Left hindlimb (tissue), 1 donor: Measurements from ENCODE around the gene SECISBP2L.
A peak's percentile ranks its signal among the peaks of the same experiment; 100 is the strongest.

Experiments used
- DNase-seq: peaks from one replicate; pipeline ENCODE4 v3.0.0-alpha.2; 2018

The SECISBP2L gene

GRCh38 chr15:48963524-48964113 lies 82.6 kb downstream of the SECISBP2L start, which contains the start of gene SHC4:
SHC4 (minus strand) TSS chr15:48963919; CDS start chr15:48963015, 904 bp downstream.
- DNase-seq = peak; percentile 81

- DNase-seq = peak; percentile 52
These were observed 83.4 kb downstream of the SECISBP2L start for GRCh38 chr15:48962662-48963523.

- no peak for DNase-seq
These were observed 90.3 kb downstream of the SECISBP2L start for GRCh38 chr15:48955967-48956366.

- no peak for DNase-seq
These were observed 90.9 kb downstream of the SECISBP2L start for GRCh38 chr15:48955370-48955769.

GRCh38 chr15:48954538-48954937 lies 91.7 kb downstream of the SECISBP2L start:
- no peak for DNase-seq

- no peak for DNase-seq
These were observed 99.4 kb downstream of the SECISBP2L start for GRCh38 chr15:48946840-48947187.

- no peak for DNase-seq
These were observed 100.0 kb downstream of the SECISBP2L start for GRCh38 chr15:48946074-48946839.

- no peak for DNase-seq
These were observed 100.9 kb downstream of the SECISBP2L start for GRCh38 chr15:48945386-48945785.

GRCh38 chr15:48941904-48942303 lies 104.3 kb downstream of the SECISBP2L start:
- no peak for DNase-seq

GRCh38 chr15:48940508-48940907 lies 105.7 kb downstream of the SECISBP2L start:
- DNase-seq = no peak

- no peak for DNase-seq
These were observed 106.6 kb downstream of the SECISBP2L start for GRCh38 chr15:48939648-48940047.
